H1 (cell line): Measurements from ENCODE around the gene VGLL4. TPM values are rescaled to one million over a fixed set of nuclear protein-coding genes. Genes with fewer than 3 reads are reported as not detected.

Source experiments
- BRCA1 ChIP-seq: IDR thresholded peaks from 2 replicates; pipeline ENCODE4 v1.6.1; 2012; ENCODE audit warnings: low read depth, low read length, improper control_type of control experiment
- CBX5 ChIP-seq: fragments of 300-800, 300-1000 bp; sonication (generic); IDR thresholded peaks from 2 replicates; pipeline ENCODE4 v1.7.1; 2016; ENCODE audit warnings: antibody characterized with exemption, low read length, low read depth
- FOSL1 ChIP-seq: IDR thresholded peaks from 2 replicates; pipeline ENCODE4 v1.6.1; 2011; ENCODE audit warnings: mild to moderate bottlenecking, low read depth, low read length, moderate library complexity; ENCODE audit not compliant: insufficient read depth
- GTF2F1 ChIP-seq: IDR thresholded peaks from 2 replicates; pipeline ENCODE4 v1.6.1; 2012; ENCODE audit warnings: low read depth, low read length, improper control_type of control experiment, borderline replicate concordance
- HDAC2 ChIP-seq, 2 experiments: fragments of 300-600 bp in 1 of 2; sonication (generic) in 1 of 2; IDR thresholded peaks; 2 replicates each; pipeline ENCODE4 v1.6.1; 2011 to 2012; ENCODE audit warnings: low read depth in 2 of 2, low read length in 2 of 2, mild to moderate bottlenecking in 2 of 2, moderate library complexity in 2 of 2, borderline replicate concordance in 1 of 2, inconsistent platforms in 1 of 2
- KDM1A ChIP-seq: fragments of 200-600, 300-600 bp; sonication (generic); IDR thresholded peaks from 2 replicates; pipeline ENCODE4 v1.7.1; 2016; ENCODE audit warnings: mild to moderate bottlenecking, low read length, borderline replicate concordance
- NANOG ChIP-seq: IDR thresholded peaks from 2 replicates; pipeline ENCODE4 v1.6.1; 2011; ENCODE audit warnings: low read length, low read depth, mild to moderate bottlenecking, inconsistent platforms; ENCODE audit not compliant: insufficient read depth, poor library complexity, severe bottlenecking
- NRF1 ChIP-seq: IDR thresholded peaks from 2 replicates; pipeline ENCODE4 v1.6.1; 2011; ENCODE audit warnings: mild to moderate bottlenecking, low read depth, low read length, improper control_type of control experiment
- POLR2A ChIP-seq, 2 experiments: IDR thresholded peaks; 1 replicate in 1 of 2; 2 replicates in 1 of 2; pipeline ENCODE4 v1.6.1; 2011; ENCODE audit warnings: low read depth in 2 of 2, low read length in 2 of 2, mild to moderate bottlenecking in 2 of 2; ENCODE audit errors: control extremely low read depth in 1 of 2
- POU5F1 ChIP-seq: IDR thresholded peaks from 2 replicates; pipeline ENCODE4 v1.6.1; 2011; ENCODE audit warnings: low read depth, mild to moderate bottlenecking, low read length, moderate library complexity
- RBBP5 ChIP-seq: IDR thresholded peaks from 2 replicates; pipeline ENCODE4 v1.7.1; 2012; ENCODE audit warnings: low read depth, mild to moderate bottlenecking, inconsistent platforms, low read length, moderate library complexity, borderline replicate concordance
- RNF2 ChIP-seq: fragments of 200-900, 300-1000 bp; sonication (generic); IDR thresholded peaks from 2 replicates; pipeline ENCODE4 v1.7.1; 2016; ENCODE audit warnings: borderline replicate concordance, low read depth, mild to moderate bottlenecking, antibody characterized with exemption, low read length; ENCODE audit not compliant: poor library complexity, severe bottlenecking; ENCODE audit errors: missing control alignments
- RXRA ChIP-seq: IDR thresholded peaks from 2 replicates; pipeline ENCODE4 v1.6.1; 2011; ENCODE audit warnings: low read depth, mild to moderate bottlenecking, low read length, moderate library complexity; ENCODE audit not compliant: insufficient read depth
- SRF ChIP-seq: IDR thresholded peaks from 2 replicates; pipeline ENCODE4 v1.6.1; 2011; ENCODE audit warnings: mild to moderate bottlenecking, low read depth, low read length, moderate library complexity
- ZNF274 ChIP-seq: IDR thresholded peaks from 2 replicates; pipeline ENCODE4 v1.7.0; 2012; ENCODE audit warnings: low read length, borderline replicate concordance; ENCODE audit errors: extremely low read depth
- polyA plus RNA-seq, 7 experiments: library from polyadenylated mRNA; depleted of rRNA in 3 of 7; stranded (reverse) in 5 of 7; unstranded in 2 of 7; fragments of >200 nt in 5 of 7; fragments of 200-250 nt in 2 of 7; gene quantifications; 1 replicate in 5 of 7; 2 replicates in 1 of 7; 4 replicates in 1 of 7; pipeline versions ENCODE4 v1.2.1 to v1.2.3, GENCODE V29; 2011 to 2013; ENCODE audit warnings: missing spikeins in 2 of 7, mixed read lengths in 2 of 7
- total RNA-seq: library from RNA; stranded (reverse); fragmentation: NEBNext Ultra II Directional; extraction: Animal tissue kit (Norgen Biotek cat#: 25700); gene quantifications from 2 replicates; pipeline ENCODE4 v1.2.1, GENCODE V29; 2021
- TF ChIP-seq, protein P1 (sequence below): IDR thresholded peaks from 2 replicates; pipeline ENCODE4 v1.6.1; 2012; ENCODE audit warnings: low read length, inconsistent platforms
- TF ChIP-seq, protein P2 (sequence below), 3 experiments: IDR thresholded peaks; 1 replicate in 2 of 3; 2 replicates in 1 of 3; pipeline versions ENCODE4 v1.5.1 to v1.6.1; 2011; ENCODE audit warnings: low read length in 3 of 3, mild to moderate bottlenecking in 3 of 3, inconsistent platforms in 2 of 3, low read depth in 1 of 3, moderate library complexity in 1 of 3; ENCODE audit not compliant: insufficient read depth in 1 of 3; ENCODE audit errors: control extremely low read depth in 1 of 3
- TF ChIP-seq, protein P3 (sequence below): IDR thresholded peaks from 2 replicates; pipeline ENCODE4 v1.6.1; 2012; ENCODE audit warnings: inconsistent platforms

Gene VGLL4
- total and polyA plus RNA-seq, 2 of the 8 experiments (the other 6 are each of a cell fraction or from before 2014, with no cell fraction given): 45.1 to 50.0 TPM

DNA sequence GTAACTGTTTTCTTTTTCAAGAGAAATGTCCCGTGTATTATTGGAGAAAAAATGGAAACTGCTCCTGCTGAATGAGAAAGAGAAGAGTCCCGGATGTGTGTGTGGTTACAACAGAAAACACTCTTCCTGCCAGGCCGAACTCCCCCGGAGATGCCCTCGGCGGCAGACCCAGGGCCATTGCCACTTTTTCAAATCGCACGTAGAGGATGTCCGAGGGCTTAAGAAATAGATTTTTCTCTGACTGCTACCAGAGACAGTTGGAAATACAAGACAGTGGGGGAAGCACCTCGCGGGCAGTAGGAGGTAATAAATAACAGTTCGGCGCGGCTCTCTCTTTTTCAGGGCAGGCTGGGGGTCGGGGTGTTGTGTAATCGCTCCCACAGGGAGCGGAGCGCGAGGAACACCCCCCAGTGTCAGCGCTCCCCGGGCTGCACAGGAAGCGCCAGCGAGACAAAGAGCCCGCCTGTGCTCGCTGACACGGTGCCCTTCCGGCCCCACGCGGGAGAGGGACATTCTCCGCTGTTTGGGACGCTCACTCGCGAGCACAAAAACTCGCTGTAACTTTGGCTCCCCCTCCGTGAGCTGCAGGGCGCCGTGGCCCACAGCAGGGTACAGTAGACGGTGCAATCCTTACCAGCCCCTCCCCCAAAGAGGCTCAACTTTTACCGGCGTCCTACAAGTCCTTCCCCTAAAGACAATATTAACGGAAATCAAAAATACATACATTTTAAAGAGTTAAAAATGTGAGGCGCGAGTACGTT is 1.1 kb downstream of the VGLL4 start (continued):
- TF ChIP-seq POU5F1 (no peak), GTF2F1 (no peak), HDAC2 (IDR thresholded peaks at IDR 0.05; ENCODE audit: borderline replicate concordance in 1 of 2, low read depth in 2 of 2, low read length in 2 of 2) (peak in 1 of 2 experiments; percentile 60; a peak in 1 of 4 replicates), RNF2 (no peak), POLR2A (IDR thresholded peaks at IDR 0.05; ENCODE audit: control extremely low read depth in 1 of 2, low read depth in 2 of 2, low read length in 2 of 2) (peak in 1 of 2 experiments; percentile 76; a peak in 2 of 3 replicates), BRCA1 (no peak), NRF1 (no peak), FOSL1 (no peak), RXRA (no peak), CBX5 (no peak), NANOG (no peak), RBBP5 (peak; percentile 55; the same call in 1 of the 2 replicates), ZNF274 (no peak), SRF (no peak), KDM1A (no peak)
- TF ChIP-seq, protein P1, sequence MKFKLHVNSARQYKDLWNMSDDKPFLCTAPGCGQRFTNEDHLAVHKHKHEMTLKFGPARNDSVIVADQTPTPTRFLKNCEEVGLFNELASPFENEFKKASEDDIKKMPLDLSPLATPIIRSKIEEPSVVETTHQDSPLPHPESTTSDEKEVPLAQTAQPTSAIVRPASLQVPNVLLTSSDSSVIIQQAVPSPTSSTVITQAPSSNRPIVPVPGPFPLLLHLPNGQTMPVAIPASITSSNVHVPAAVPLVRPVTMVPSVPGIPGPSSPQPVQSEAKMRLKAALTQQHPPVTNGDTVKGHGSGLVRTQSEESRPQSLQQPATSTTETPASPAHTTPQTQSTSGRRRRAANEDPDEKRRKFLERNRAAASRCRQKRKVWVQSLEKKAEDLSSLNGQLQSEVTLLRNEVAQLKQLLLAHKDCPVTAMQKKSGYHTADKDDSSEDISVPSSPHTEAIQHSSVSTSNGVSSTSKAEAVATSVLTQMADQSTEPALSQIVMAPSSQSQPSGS: no peak
- TF ChIP-seq, protein P2, sequence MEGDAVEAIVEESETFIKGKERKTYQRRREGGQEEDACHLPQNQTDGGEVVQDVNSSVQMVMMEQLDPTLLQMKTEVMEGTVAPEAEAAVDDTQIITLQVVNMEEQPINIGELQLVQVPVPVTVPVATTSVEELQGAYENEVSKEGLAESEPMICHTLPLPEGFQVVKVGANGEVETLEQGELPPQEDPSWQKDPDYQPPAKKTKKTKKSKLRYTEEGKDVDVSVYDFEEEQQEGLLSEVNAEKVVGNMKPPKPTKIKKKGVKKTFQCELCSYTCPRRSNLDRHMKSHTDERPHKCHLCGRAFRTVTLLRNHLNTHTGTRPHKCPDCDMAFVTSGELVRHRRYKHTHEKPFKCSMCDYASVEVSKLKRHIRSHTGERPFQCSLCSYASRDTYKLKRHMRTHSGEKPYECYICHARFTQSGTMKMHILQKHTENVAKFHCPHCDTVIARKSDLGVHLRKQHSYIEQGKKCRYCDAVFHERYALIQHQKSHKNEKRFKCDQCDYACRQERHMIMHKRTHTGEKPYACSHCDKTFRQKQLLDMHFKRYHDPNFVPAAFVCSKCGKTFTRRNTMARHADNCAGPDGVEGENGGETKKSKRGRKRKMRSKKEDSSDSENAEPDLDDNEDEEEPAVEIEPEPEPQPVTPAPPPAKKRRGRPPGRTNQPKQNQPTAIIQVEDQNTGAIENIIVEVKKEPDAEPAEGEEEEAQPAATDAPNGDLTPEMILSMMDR (IDR thresholded peaks at IDR 0.05; ENCODE audit: control extremely low read depth in 1 of 3, insufficient read depth in 1 of 3, low read depth in 1 of 3, low read length in 3 of 3): no peak
- TF ChIP-seq, protein P3, sequence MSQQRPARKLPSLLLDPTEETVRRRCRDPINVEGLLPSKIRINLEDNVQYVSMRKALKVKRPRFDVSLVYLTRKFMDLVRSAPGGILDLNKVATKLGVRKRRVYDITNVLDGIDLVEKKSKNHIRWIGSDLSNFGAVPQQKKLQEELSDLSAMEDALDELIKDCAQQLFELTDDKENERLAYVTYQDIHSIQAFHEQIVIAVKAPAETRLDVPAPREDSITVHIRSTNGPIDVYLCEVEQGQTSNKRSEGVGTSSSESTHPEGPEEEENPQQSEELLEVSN: no peak
